IMR-90 (cell line): Measurements from ENCODE around the gene NT5DC2.

Experiments
- CTCF ChIP-seq: conservative IDR thresholded peaks from 2 replicates; pipeline ENCODE4 v1.5.1; 2012; ENCODE audit warnings: mild to moderate bottlenecking, low read depth, low read length, improper control_type of control experiment
- POLR2A ChIP-seq: IDR thresholded peaks from 2 replicates; pipeline ENCODE4 v1.6.1; 2012; ENCODE audit warnings: mild to moderate bottlenecking, low read depth, low read length
- RAD21 ChIP-seq: IDR thresholded peaks from 2 replicates; pipeline ENCODE4 v1.6.1; 2012; ENCODE audit warnings: low read length, improper control_type of control experiment

GRCh38 chr3:52527039-52527731, 6.5 kb downstream of the NT5DC2 start:
- TF ChIP-seq RAD21 (no peak), CTCF (no peak), POLR2A (no peak)
